Endodermal cell (in vitro differentiated cells): ENCODE data around the gene PTGDR2. TPM values are rescaled to one million over a fixed set of nuclear protein-coding genes. Genes with fewer than 3 reads are reported as not detected.

Experiments
- DNase-seq: peaks from one replicate; pipeline ENCODE4 v3.0.0-alpha.2; 2017
- H3K27ac ChIP-seq: 2 replicates; pipeline ENCODE4 v1.5.1; 2013; ENCODE audit warnings: mild to moderate bottlenecking, low read depth, low read length, moderate library complexity
- H3K27me3 ChIP-seq: 2 replicates; pipeline ENCODE4 v1.6.1; 2013; ENCODE audit warnings: mild to moderate bottlenecking, low read length, moderate library complexity; ENCODE audit not compliant: insufficient read depth, control insufficient read depth, poor library complexity, severe bottlenecking
- H3K36me3 ChIP-seq: 2 replicates; pipeline ENCODE4 v1.7.0; 2013; ENCODE audit warnings: mild to moderate bottlenecking, low read length, moderate library complexity; ENCODE audit not compliant: control insufficient read depth, insufficient read depth
- H3K4me1 ChIP-seq: one replicate; pipeline ENCODE4 v1.7.0; 2013; ENCODE audit warnings: low read length; ENCODE audit not compliant: control insufficient read depth, insufficient read depth
- H3K4me3 ChIP-seq: 2 replicates; pipeline ENCODE4 v1.5.1; 2013; ENCODE audit warnings: mild to moderate bottlenecking, low read length, moderate library complexity
- H3K9ac ChIP-seq: 2 replicates; pipeline ENCODE4 v1.6.1; 2013; ENCODE audit warnings: mild to moderate bottlenecking, low read length, moderate library complexity; ENCODE audit not compliant: poor library complexity, severe bottlenecking; ENCODE audit errors: extremely low read depth
- H3K9me3 ChIP-seq: 2 replicates; pipeline ENCODE4 v1.6.1; 2013; ENCODE audit warnings: mild to moderate bottlenecking, low read length, moderate library complexity; ENCODE audit not compliant: control insufficient read depth
- H3K27ac Mint-ChIP-seq: 2 replicates; pipeline ENCODE4 v1.8.0; 2020; ENCODE audit warnings: mixed read lengths
- H3K27me3 Mint-ChIP-seq: 2 replicates; pipeline ENCODE4 v1.8.0; 2021; ENCODE audit warnings: mild to moderate bottlenecking, mixed read lengths; ENCODE audit not compliant: insufficient read depth
- H3K36me3 Mint-ChIP-seq: 2 replicates; pipeline ENCODE4 v1.8.0; 2020; ENCODE audit warnings: low read depth, mixed read lengths
- H3K4me1 Mint-ChIP-seq: 2 replicates; pipeline ENCODE4 v1.8.0; 2020; ENCODE audit warnings: mixed read lengths
- H3K4me3 Mint-ChIP-seq: 2 replicates; pipeline ENCODE4 v1.8.0; 2020; ENCODE audit warnings: mild to moderate bottlenecking, moderate library complexity, mixed read lengths
- H3K9me3 Mint-ChIP-seq: 2 replicates; pipeline ENCODE4 v1.8.0; 2020; ENCODE audit warnings: mild to moderate bottlenecking, mixed read lengths
- WGBS, 2 experiments: methylation state at CpG; one replicate each; pipeline versions ENCODE4 v1.1.5 to v1.1.7; 2013; ENCODE audit warnings: missing lambda C conversion rate in 2 of 2, mixed read lengths in 1 of 2; ENCODE audit not compliant: insufficient coverage in 1 of 2, insufficient read length in 1 of 2; 5-methylcytosine and 5-hydroxymethylcytosine counted together
- total RNA-seq, 2 donors: library from RNA; stranded (reverse); fragmentation: NEBNext Ultra II Directional in 1 of 2; extraction: Animal tissue kit (Norgen Biotek cat#: 25700) in 1 of 2; gene quantifications; 2 replicates in 1 of 2; 3 replicates in 1 of 2; pipeline ENCODE4 v1.2.1, GENCODE V29; 2021
- TF ChIP-seq, protein P1 (sequence below): fragments of 200-600 bp; sonication (generic); conservative IDR thresholded peaks from 2 replicates; pipeline ENCODE4 v1.5.0; 2021; ENCODE audit warnings: antibody characterized with exemption, mild to moderate bottlenecking

Gene PTGDR2
- total RNA-seq, 2 donors from 2014 or later = 0.15 TPM; not detected in 1

GRCh38 chr11:60874421-60875365 is 18.9 kb upstream of the PTGDR2 start:
- H3K4me3 Mint-ChIP-seq = no peak overlapping the region
- DNase-seq = peak; percentile 17
- peaks cover 18% of the 10 kb centered on the region for H3K36me3 ChIP-seq
- WGBS, 2 experiments = 88 to 90% methylated on average over 6 to 13 of the region's 13 CpGs
- H3K36me3 Mint-ChIP-seq = no peaks in the 10 kb centered on the region
- no peaks in the 10 kb centered on the region for H3K27me3 Mint-ChIP-seq
- H3K27me3 ChIP-seq = no peaks in the 10 kb centered on the region
- TF ChIP-seq, protein P1, sequence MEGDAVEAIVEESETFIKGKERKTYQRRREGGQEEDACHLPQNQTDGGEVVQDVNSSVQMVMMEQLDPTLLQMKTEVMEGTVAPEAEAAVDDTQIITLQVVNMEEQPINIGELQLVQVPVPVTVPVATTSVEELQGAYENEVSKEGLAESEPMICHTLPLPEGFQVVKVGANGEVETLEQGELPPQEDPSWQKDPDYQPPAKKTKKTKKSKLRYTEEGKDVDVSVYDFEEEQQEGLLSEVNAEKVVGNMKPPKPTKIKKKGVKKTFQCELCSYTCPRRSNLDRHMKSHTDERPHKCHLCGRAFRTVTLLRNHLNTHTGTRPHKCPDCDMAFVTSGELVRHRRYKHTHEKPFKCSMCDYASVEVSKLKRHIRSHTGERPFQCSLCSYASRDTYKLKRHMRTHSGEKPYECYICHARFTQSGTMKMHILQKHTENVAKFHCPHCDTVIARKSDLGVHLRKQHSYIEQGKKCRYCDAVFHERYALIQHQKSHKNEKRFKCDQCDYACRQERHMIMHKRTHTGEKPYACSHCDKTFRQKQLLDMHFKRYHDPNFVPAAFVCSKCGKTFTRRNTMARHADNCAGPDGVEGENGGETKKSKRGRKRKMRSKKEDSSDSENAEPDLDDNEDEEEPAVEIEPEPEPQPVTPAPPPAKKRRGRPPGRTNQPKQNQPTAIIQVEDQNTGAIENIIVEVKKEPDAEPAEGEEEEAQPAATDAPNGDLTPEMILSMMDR = no peak
- no peaks in the 10 kb centered on the region for H3K4me1 ChIP-seq
- H3K27ac ChIP-seq = no peak overlapping the region
- H3K9me3 ChIP-seq = no peaks in the 10 kb centered on the region
- no peak overlapping the region for H3K9ac ChIP-seq
- H3K9me3 Mint-ChIP-seq = no peaks in the 10 kb centered on the region
- no peak overlapping the region for H3K4me3 ChIP-seq
- peaks cover 4% of the 10 kb centered on the region for H3K4me1 Mint-ChIP-seq
- H3K27ac Mint-ChIP-seq = no peak overlapping the region

- no peak overlapping the region for H3K4me3 Mint-ChIP-seq
- no peaks in the 10 kb centered on the region for H3K9me3 Mint-ChIP-seq
- H3K4me1 ChIP-seq = no peaks in the 10 kb centered on the region
- no peak for DNase-seq
- H3K36me3 Mint-ChIP-seq = no peaks in the 10 kb centered on the region
- H3K9me3 ChIP-seq = no peaks in the 10 kb centered on the region
- H3K27ac Mint-ChIP-seq = no peak overlapping the region
- 85 to 94% methylated on average over 11 to 12 of the region's 12 CpGs for WGBS, 2 experiments
- H3K27ac ChIP-seq = no peak overlapping the region
- H3K4me1 Mint-ChIP-seq = peaks cover 4% of the 10 kb centered on the region
- TF ChIP-seq, protein P1 = no peak
- H3K27me3 Mint-ChIP-seq = peaks cover 1% of the 10 kb centered on the region
- no peak overlapping the region for H3K9ac ChIP-seq
- no peaks in the 10 kb centered on the region for H3K27me3 ChIP-seq
- H3K36me3 ChIP-seq = peaks cover 9% of the 10 kb centered on the region
- no peak overlapping the region for H3K4me3 ChIP-seq
Observed at GRCh38 chr11:60873533-60873932, 17.8 kb upstream of the PTGDR2 start.

GRCh38 chr11:60872961-60873524 is 17.3 kb upstream of the PTGDR2 start:
- whole genome bisulfite sequencing, 2 experiments = 54 to 72% methylated on average over 9 to 16 of the region's 16 CpGs
- H3K9me3 Mint-ChIP-seq = no peaks in the 10 kb centered on the region
- no peak overlapping the region for H3K4me3 Mint-ChIP-seq
- TF ChIP-seq, protein P1 = no peak
- no peaks in the 10 kb centered on the region for H3K27me3 ChIP-seq
- no peaks in the 10 kb centered on the region for H3K36me3 Mint-ChIP-seq
- peaks cover 4% of the 10 kb centered on the region for H3K4me1 Mint-ChIP-seq
- H3K4me3 ChIP-seq = no peak overlapping the region
- H3K4me1 ChIP-seq = no peaks in the 10 kb centered on the region
- peak; percentile 80 for DNase-seq
- no peak overlapping the region for H3K9ac ChIP-seq
- peaks cover 8% of the 10 kb centered on the region for H3K36me3 ChIP-seq
- no peak overlapping the region for H3K27ac ChIP-seq
- no peak overlapping the region for H3K27ac Mint-ChIP-seq
- H3K9me3 ChIP-seq = no peaks in the 10 kb centered on the region
- H3K27me3 Mint-ChIP-seq = peaks cover 1% of the 10 kb centered on the region
